Measurements from ENCODE around the gene KHNYN.
"Not testable (repeated sequence)": the region's sequence is repeated elsewhere in the genome, so short reads cannot be mapped to it uniquely, and the experiment has no call there.

The KHNYN gene

GRCh38 chr14:24440606-24441399 is 11.0 kb downstream of the KHNYN start:
- no peak overlapping the region for H3K4me3 ChIP-seq (ENCODE audit: low read depth, low read length)
- TF ChIP-seq, protein P1, sequence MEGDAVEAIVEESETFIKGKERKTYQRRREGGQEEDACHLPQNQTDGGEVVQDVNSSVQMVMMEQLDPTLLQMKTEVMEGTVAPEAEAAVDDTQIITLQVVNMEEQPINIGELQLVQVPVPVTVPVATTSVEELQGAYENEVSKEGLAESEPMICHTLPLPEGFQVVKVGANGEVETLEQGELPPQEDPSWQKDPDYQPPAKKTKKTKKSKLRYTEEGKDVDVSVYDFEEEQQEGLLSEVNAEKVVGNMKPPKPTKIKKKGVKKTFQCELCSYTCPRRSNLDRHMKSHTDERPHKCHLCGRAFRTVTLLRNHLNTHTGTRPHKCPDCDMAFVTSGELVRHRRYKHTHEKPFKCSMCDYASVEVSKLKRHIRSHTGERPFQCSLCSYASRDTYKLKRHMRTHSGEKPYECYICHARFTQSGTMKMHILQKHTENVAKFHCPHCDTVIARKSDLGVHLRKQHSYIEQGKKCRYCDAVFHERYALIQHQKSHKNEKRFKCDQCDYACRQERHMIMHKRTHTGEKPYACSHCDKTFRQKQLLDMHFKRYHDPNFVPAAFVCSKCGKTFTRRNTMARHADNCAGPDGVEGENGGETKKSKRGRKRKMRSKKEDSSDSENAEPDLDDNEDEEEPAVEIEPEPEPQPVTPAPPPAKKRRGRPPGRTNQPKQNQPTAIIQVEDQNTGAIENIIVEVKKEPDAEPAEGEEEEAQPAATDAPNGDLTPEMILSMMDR (IDR thresholded peaks at IDR 0.05; ENCODE audit: borderline replicate concordance, insufficient read depth, low read depth, low read length), result no peak

DNA sequence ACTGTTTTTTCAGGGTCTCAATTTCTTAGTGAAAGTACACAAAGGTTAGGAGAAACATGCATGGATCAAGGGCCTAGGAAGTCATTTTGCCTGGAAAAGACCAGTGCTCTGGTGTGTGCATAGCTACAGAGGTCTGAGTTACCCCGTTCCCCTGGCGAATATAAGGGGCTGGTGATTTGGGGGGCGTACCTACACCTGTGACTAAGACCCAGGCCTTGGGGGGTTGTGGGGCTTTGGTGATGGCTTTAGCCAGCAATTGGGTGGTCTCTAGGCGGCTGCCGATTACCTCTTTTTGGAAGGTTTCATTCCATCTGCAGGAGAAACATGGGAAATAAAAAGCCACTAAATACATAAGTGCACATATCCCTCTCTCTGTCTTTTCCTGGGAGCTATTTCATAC is 11.7 kb downstream of the KHNYN start:
- H3K4me3 ChIP-seq (ENCODE audit: low read depth, low read length), result peak overlapping the region; percentile 51
- TF ChIP-seq, protein P1 (IDR thresholded peaks at IDR 0.05; ENCODE audit: borderline replicate concordance, insufficient read depth, low read depth, low read length), result no peak

GRCh38 chr14:24441904-24442239 is 12.1 kb downstream of the KHNYN start:
- TF ChIP-seq, protein P1 (IDR thresholded peaks at IDR 0.05; ENCODE audit: borderline replicate concordance, insufficient read depth, low read depth, low read length), result no peak
- H3K4me3 ChIP-seq (ENCODE audit: low read depth, low read length), result peak overlapping the region; percentile 51

DNA sequence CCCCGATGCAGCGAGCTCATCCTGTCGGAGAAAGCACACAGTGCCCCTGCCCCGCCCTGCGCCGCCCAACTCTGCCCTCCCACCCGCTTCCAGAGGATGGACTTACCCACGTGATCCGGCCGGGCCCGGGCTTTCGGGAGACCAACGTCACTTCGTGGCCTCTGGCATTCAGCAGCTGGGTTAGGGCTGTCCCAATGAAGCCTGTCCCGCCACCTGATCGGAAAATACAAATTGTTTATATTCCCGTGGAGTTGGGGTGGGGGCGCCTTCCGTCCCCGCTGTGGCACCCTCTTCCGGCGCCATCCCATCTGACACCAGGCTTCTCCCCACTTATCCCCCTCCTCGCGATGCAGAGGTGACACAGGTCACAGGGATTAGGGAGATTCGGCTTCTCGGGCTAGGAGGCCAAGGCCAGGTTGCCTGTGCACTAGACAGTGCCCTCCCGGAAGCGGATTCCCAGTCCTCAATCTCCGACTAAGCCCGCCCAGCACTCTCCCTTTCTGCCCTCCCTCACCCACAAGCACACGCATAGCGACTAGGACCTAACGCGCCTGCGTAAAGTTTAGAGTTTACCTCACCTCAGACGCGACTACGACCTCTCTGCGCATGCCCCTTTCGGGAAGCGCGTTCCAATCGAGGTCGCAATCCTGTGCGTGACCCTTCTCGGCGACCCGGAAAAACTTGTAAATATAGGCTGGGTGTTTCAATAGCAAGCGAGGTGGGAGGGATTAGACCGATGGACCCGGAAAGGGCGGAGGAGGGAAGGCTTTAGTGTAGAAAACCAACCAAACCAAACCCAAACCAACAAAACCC is 12.7 kb downstream of the KHNYN start, which contains the start of gene SDR39U1:
Gene SDR39U1, minus strand, starts transcription at position 537 of the 813 bp plus-strand sequence. Its CDS starts 7 bp downstream, at position 530.
- peak within 1 kb of the TSS; percentile 51 for H3K4me3 ChIP-seq (ENCODE audit: low read depth, low read length)
- TF ChIP-seq, protein P1 (IDR thresholded peaks at IDR 0.05; ENCODE audit: borderline replicate concordance, insufficient read depth, low read depth, low read length), result no peak

DNA sequence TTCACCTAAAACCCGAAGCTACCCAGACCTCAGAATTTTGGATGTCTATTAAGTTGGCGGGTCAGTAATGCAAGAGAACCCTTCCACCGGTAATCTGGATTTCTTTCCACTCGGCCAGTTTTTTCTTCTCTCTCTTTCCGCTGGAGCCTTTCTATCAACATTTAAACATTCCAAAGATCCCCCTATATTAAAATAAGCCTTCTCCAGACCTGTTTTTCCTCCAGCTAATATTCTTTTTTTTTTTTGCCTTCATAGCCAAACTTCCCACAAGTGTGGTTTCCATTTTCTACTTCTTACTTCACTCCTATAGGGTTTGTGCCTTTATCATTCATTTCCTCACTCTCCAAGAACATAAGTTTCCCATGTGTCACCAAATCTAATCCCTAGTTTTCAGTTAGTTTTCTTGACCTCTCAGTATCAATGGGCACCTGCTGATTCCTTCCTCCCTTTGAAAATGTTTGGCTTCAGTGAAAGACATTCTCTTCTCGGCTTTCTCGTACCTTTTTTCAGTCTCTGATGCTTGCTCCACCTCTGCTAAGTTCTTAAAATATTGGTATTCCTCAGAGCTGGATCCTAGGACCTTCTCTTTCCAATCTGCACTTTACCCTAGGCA is 13.4 kb downstream of the KHNYN start:
- TF ChIP-seq, protein P1 (IDR thresholded peaks at IDR 0.05; ENCODE audit: borderline replicate concordance, insufficient read depth, low read depth, low read length), result no peak
- H3K4me3 ChIP-seq (ENCODE audit: low read depth, low read length), result peak overlapping the region; percentile 49

GRCh38 chr14:24450828-24451227 is 21.1 kb downstream of the KHNYN start:
- H3K4me3 ChIP-seq (ENCODE audit: low read depth, low read length), result not testable (repeated sequence)

DNA sequence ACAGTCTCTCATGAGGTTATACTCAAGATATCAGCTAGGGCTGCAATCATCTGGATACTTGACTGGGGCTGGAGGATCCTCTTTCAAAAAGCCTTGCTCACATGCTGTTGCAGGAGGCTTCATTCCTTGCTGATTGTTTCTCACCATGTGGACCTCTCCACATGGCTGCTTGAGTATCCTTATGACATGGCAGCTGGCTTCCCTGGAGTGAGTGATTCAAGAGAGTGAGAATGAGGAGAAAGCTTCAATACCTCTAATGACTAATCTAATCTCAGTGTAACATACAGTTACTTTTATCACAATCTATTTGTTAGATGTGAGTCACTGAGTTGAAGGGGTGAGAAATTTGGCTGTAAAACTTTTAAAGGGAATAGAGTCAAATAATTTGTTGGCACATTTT is 27.2 kb downstream of the KHNYN start:
- TF ChIP-seq, protein P1 (IDR thresholded peaks at IDR 0.05; ENCODE audit: borderline replicate concordance, insufficient read depth, low read depth, low read length), result no peak
- H3K4me3 ChIP-seq (ENCODE audit: low read depth, low read length), result no peak overlapping the region

Data from GM12875 (cell line).